Medulla oblongata (tissue), 1 donor: ENCODE data around the gene RC3H2.
A peak's percentile ranks its signal among the peaks of the same experiment; 100 is the strongest.

Experiments used
- DNase-seq: peaks from one replicate; pipeline ENCODE4 v3.0.0-alpha.2; 2015; ENCODE audit errors: extremely low spot score

The RC3H2 gene, protein sequence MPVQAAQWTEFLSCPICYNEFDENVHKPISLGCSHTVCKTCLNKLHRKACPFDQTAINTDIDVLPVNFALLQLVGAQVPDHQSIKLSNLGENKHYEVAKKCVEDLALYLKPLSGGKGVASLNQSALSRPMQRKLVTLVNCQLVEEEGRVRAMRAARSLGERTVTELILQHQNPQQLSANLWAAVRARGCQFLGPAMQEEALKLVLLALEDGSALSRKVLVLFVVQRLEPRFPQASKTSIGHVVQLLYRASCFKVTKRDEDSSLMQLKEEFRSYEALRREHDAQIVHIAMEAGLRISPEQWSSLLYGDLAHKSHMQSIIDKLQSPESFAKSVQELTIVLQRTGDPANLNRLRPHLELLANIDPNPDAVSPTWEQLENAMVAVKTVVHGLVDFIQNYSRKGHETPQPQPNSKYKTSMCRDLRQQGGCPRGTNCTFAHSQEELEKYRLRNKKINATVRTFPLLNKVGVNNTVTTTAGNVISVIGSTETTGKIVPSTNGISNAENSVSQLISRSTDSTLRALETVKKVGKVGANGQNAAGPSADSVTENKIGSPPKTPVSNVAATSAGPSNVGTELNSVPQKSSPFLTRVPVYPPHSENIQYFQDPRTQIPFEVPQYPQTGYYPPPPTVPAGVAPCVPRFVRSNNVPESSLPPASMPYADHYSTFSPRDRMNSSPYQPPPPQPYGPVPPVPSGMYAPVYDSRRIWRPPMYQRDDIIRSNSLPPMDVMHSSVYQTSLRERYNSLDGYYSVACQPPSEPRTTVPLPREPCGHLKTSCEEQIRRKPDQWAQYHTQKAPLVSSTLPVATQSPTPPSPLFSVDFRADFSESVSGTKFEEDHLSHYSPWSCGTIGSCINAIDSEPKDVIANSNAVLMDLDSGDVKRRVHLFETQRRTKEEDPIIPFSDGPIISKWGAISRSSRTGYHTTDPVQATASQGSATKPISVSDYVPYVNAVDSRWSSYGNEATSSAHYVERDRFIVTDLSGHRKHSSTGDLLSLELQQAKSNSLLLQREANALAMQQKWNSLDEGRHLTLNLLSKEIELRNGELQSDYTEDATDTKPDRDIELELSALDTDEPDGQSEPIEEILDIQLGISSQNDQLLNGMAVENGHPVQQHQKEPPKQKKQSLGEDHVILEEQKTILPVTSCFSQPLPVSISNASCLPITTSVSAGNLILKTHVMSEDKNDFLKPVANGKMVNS

DNA sequence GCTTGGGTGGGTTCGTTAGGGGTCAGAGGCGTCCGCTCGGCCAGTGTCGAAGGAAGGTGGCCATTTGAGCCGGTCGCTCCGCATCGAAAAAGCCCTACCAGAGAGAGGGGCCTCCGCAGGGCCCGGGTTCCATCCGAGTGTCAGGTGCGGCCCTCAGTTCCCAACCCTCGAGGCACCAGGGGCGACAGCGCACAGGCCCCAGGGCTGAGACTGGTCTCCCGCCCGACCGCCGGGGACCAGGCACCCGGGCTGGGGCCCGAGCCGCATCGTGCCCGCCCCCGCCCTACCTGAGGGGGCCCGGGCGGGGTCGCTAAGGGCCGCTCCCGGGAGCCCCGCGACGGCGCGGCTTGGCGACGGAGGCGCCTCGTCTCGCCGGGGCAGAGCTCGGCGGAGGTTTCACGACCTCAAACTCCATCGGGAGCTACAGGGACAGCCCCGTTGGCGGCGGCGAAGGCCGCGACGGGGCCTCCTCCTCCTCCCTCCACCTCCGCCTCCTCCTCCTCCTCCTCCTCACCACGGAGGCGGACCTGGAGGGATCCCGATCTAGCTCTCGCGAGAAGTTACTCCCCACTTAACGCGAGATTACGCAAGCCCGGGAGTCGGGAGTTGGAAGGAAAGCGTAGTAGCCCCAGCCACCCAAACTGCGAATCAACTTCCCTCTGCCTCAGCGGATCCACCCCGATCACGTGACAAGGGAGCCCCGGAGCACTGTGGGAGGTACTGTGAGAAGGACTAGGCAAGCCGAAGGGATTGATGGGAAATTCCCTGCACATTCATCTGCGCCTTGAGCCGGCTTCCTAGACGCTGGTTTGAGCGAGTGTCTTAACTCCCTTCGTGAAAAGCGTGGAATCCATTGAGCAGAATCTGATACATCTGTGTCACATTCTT lies at the start of gene RC3H2:
RC3H2 (minus strand) TSS at position 537 of the 888 bp plus-strand sequence. CDS start 7,850 bp downstream, outside the sequence.
- DNase-seq: peak; percentile 100

GRCh38 chr9:122954253-122954691 lies 49.1 kb upstream of the RC3H2 start:
- no peak for DNase-seq

GRCh38 chr9:122951056-122951455 lies 45.9 kb upstream of the RC3H2 start:
- no peak for DNase-seq

GRCh38 chr9:122950263-122950662 lies 45.1 kb upstream of the RC3H2 start:
- no peak for DNase-seq

GRCh38 chr9:122949696-122950095 lies 44.5 kb upstream of the RC3H2 start:
- DNase-seq: peak; percentile 44

DNA sequence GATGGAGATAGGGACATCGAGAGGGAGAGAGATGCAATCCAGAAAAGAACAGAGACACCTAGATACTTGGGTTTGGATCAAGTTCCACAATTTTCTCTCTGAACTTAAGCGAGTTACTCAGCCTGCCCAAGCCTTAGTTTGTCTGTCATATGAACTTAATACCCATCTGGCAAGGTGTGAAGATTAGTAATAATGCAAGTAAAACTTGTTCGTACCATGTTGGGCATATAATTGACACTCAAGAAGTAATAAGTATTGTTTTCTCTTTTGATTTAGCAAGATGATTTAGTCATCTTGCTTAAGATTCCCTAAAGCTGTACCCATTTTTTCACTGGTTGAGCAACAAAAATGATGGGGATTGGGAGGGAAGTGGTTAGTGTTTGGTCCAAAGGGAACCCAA lies 43.2 kb upstream of the RC3H2 start:
- no peak for DNase-seq

- DNase-seq: no peak
Measured at GRCh38 chr9:122946461-122947005, 41.4 kb upstream of the RC3H2 start.

- DNase-seq: no peak
Measured at GRCh38 chr9:122944960-122945888, 40.1 kb upstream of the RC3H2 start.

GRCh38 chr9:122941582-122942234 lies 36.5 kb upstream of the RC3H2 start:
- peak; percentile 52 for DNase-seq

DNA sequence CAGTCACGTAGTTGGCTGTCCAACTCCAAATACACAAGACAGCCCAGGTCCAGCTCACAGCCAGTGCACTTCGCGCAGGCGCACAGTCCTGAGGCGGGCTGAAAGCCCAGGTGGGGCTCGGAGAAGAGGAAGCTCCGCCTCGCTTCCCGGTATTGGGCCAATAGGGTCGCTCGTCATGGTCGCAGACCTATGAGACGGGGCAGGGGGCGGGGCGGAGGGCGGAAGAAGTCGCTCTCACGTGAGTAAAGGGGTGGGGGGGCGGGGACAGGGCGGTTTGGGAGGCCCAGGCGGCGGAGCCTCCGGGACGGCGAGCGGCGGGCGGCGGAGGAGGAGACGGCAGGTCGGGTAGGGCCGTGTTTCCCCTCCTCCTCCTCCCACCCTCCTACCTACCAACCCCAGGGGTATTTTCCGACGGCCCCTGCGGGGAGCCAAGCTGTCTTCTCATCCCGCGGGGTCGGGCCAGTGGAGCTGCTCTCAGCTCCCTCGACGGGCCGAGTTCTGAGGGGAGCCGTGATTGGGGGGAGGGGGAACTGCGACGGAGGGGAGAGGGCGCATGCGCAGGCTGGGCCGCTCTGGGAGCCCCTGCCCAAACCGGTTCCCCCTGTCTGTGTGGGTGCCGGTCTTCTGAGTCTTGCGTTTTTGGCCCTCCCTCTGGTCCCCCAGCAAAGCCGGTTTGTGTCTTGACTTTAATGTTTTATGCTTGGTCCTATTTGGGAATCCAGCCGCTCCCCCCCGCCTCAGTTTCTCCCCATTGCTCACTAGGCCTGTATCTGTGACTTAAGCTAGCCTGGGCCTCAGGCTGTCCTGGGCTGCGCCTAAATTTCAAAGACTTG lies 35.8 kb upstream of the RC3H2 start, which contains the start of gene RABGAP1:
RABGAP1 (plus strand) TSS at position 272 of the 833 bp plus-strand sequence. CDS start 16,040 bp downstream, outside the sequence.
- peak; percentile 99 for DNase-seq

DNA sequence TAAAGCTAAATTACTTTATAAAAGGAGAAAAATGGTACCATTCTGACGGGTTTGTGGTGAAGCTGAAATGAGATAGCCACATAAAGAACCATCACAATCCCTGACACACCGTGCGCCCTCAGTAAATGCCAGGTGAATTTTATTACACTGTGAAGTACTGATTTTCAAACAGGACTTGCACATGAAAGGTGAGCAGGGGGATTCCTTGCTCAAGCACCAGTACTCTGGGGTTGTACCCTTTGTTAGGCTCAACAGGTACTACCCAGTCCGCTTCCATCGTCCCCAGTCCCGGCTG lies 35.2 kb upstream of the RC3H2 start:
- DNase-seq: no peak

- DNase-seq: no peak
Measured at GRCh38 chr9:122939601-122940000, 34.4 kb upstream of the RC3H2 start.

- DNase-seq: no peak
Measured at GRCh38 chr9:122936883-122937282, 31.7 kb upstream of the RC3H2 start.

DNA sequence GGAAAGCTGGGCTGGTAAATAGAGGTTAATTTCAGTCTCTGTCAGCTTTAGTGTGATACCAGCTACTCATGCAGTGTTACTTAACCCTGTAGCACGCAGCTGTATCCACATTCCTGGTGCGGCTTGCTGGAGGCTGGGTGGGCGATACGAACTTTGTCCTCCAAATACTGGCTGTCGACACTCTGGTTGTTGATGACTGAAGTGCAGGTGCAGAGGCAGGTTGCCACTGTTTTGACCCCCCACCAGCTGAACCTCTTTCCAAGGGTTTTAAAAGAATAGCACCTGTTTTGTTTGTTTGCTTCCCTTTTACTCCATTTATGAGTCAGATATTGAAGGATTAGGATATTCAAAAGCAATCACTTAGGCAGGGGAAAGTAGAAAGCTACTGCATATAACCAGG lies 31.3 kb upstream of the RC3H2 start:
- no peak for DNase-seq

GRCh38 chr9:122931226-122932121 lies 26.3 kb upstream of the RC3H2 start, which contains the start of gene ZBTB26:
TSS of gene ZBTB26 (minus strand) at chr9:122931512. CDS start at chr9:122919934, 11,578 bp downstream.
- DNase-seq: peak; percentile 98

DNA sequence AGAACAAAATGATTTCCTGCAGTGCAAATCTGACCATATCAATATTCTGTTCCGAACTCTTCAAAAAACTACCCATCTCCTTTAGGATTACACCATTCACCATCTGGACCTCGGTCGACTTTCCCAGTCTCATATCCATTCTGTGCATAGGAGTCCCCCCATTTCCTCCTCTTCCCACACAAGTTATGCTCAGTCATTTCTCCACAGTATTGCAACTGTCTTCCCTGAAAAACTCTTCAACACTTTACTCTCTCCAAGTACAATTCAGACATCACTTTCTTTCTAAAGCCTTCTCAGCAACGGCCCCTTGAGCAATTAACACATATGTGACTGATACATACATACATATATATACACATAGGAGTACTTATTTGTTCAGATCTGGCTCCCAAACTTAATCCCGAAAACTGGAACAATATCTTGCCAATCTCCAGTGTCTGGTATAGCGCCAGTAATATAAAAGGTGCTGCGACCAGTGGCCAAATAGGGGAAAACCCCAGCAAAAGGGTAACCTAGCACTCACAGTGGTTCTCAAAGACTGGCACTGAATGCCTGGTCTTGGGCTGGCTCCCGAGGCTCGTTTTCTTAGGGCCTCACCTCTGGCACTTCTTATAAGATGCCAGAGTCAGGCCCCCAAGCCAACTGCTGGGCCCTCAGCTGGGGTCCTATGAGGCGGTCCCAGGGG lies 25.5 kb upstream of the RC3H2 start:
- DNase-seq: no peak
